HEK293T (cell line): ENCODE data around the gene KCNQ5.

Source experiments
- CTCF ChIA-PET: fragments of 350-600 bp; formaldehyde crosslinking; extraction: SDS; loops from one replicate; lab custom pipeline; 2021; ENCODE audit warnings: antibody characterized with exemption, inconsistent platforms; lab: Yijun Ruan, JAX
- POLR2A ChIA-PET: fragments of 350-600 bp; formaldehyde crosslinking; extraction: SDS; loops from one replicate; lab custom pipeline; 2020; ENCODE audit warnings: antibody characterized with exemption, inconsistent platforms; lab: Yijun Ruan, JAX
- DNase-seq: peaks from one replicate; pipeline ENCODE4 v3.0.0; 2012; ENCODE audit warnings: mixed read lengths; ENCODE audit errors: extremely low spot score
- ARNT ChIP-seq: fragments of 450-650 bp; IDR thresholded peaks from 2 replicates; pipeline ENCODE4 v1.6.1; 2017; ENCODE audit warnings: mild to moderate bottlenecking
- BHLHE40 ChIP-seq: fragments of 450-650 bp; IDR thresholded peaks from 2 replicates; pipeline ENCODE4 v1.6.1; 2016; ENCODE audit warnings: mild to moderate bottlenecking, moderate library complexity, borderline replicate concordance
- CTBP1 ChIP-seq: fragments of 450-650 bp; IDR thresholded peaks from 2 replicates; pipeline ENCODE4 v1.6.1; 2016; ENCODE audit warnings: borderline replicate concordance
- ELF4 ChIP-seq: fragments of 450-650 bp; IDR thresholded peaks from 2 replicates; pipeline ENCODE4 v1.6.1; 2017; ENCODE audit warnings: antibody characterized with exemption
- FOXA1 ChIP-seq: fragments of 450-650 bp; IDR thresholded peaks from 2 replicates; pipeline ENCODE4 v1.6.1; 2016; ENCODE audit warnings: mild to moderate bottlenecking
- FOXK2 ChIP-seq: fragments of 450-650 bp; IDR thresholded peaks from 2 replicates; pipeline ENCODE4 v1.6.1; 2016; ENCODE audit warnings: mild to moderate bottlenecking
- FOXM1 ChIP-seq: fragments of 450-650 bp; IDR thresholded peaks from 2 replicates; pipeline ENCODE4 v1.6.1; 2017; ENCODE audit warnings: mild to moderate bottlenecking, borderline replicate concordance
- HDGF ChIP-seq: fragments of 450-650 bp; IDR thresholded peaks from 2 replicates; pipeline ENCODE4 v1.6.1; 2017; ENCODE audit warnings: antibody characterized with exemption, borderline replicate concordance
- L3MBTL2 ChIP-seq: fragments of 450-650 bp; conservative IDR thresholded peaks from 2 replicates; pipeline ENCODE4 v1.6.1; 2016; ENCODE audit warnings: mild to moderate bottlenecking
- LEF1 ChIP-seq: fragments of 450-650 bp; IDR thresholded peaks from 2 replicates; pipeline ENCODE4 v1.6.1; 2017; ENCODE audit warnings: mild to moderate bottlenecking, borderline replicate concordance
- NFRKB ChIP-seq: fragments of 450-650 bp; IDR thresholded peaks from 2 replicates; pipeline ENCODE4 v1.6.1; 2016; ENCODE audit warnings: mild to moderate bottlenecking, moderate library complexity
- PKNOX1 ChIP-seq: fragments of 450-650 bp; IDR thresholded peaks from 2 replicates; pipeline ENCODE4 v1.6.1; 2016
- SP1 ChIP-seq: fragments of 450-650 bp; IDR thresholded peaks from 2 replicates; pipeline ENCODE4 v1.6.1; 2017
- SUZ12 ChIP-seq: fragments of 450-650 bp; IDR thresholded peaks from 2 replicates; pipeline ENCODE4 v1.6.1; 2016; ENCODE audit warnings: mild to moderate bottlenecking
- TARDBP ChIP-seq: fragments of 450-650 bp; IDR thresholded peaks from 2 replicates; pipeline ENCODE4 v1.6.1; 2016
- ZNF384 ChIP-seq: fragments of 450-650 bp; IDR thresholded peaks from 2 replicates; pipeline ENCODE4 v1.6.1; 2016

KCNQ5 gene

DNA sequence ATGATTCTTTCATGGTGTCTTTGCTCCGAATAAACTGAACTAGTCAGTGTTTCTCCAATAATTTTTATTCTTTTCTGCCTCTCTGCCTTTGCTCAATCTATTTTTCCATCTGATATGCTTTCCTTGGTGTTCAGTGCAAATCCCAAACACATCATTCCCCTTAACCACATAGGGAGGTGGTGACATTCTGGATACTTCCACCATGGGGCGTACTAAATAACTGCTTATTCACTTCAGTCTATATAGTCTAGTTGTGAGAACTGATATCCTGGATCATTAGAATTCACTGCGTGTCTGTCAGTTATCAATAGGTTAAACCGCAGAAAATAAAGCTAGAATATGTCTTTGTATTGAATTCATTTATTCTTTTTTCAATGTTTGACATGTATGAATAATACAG, 83.1 kb downstream of the KCNQ5 start:
- DNase-seq = no peak
- no peak for TF ChIP-seq FOXA1
- no peak for TF ChIP-seq L3MBTL2
- TF ChIP-seq HDGF = no peak
- TF ChIP-seq SP1 = no peak
- no peak for TF ChIP-seq TARDBP
- no peak for TF ChIP-seq SUZ12
- TF ChIP-seq FOXM1 = no peak
- TF ChIP-seq ZNF384 = no peak
- TF ChIP-seq ELF4 = no peak
- TF ChIP-seq LEF1 = no peak
- TF ChIP-seq CTBP1 = no peak
- TF ChIP-seq FOXK2 = no peak
- TF ChIP-seq BHLHE40 = no peak
- TF ChIP-seq NFRKB = no peak
- TF ChIP-seq ARNT = no peak
- CTCF ChIA-PET = interaction anchor here (0.6 kb wide), 1 partner anchor 12 kb away, joined by 3 read pairs; no protein-coding TSS in a partner anchor
- POLR2A ChIA-PET = no interaction called here

GRCh38 chr6:72709431-72709830, 87.6 kb downstream of the KCNQ5 start:
- no peak for DNase-seq
- ChIA-PET CTCF (no interaction called here), POLR2A (no interaction called here)
- TF ChIP-seq FOXM1 = no peak
- TF ChIP-seq FOXA1 = no peak
- TF ChIP-seq BHLHE40 = no peak
- TF ChIP-seq ZNF384 = no peak
- no peak for TF ChIP-seq ELF4
- no peak for TF ChIP-seq ARNT
- TF ChIP-seq FOXK2 = no peak

DNA sequence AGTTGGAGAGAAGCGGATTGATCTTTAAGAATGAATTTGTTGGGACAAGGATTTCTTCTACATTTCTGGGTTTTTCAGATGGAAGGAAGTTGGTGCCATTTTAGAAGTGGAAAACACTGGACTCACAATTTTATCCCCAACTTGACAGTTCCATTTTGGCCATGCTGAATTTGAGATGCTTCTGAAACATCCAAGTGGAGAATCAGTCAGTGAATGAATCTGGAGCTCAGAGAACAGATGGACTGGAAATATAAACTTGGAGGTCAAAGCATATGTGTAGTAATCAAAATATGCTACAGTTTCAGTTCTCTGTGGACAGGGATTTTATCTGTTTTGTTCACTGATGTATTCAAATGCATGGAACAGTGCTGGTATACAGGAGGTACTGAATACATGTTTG, 89.9 kb downstream of the KCNQ5 start:
- TF ChIP-seq LEF1 (no peak), PKNOX1 (no peak), CTBP1 (no peak), FOXA1 (no peak), ARNT (no peak), BHLHE40 (no peak), FOXK2 (no peak), TARDBP (no peak), FOXM1 (no peak), ZNF384 (no peak), SP1 (no peak), HDGF (no peak), L3MBTL2 (no peak), SUZ12 (no peak), ELF4 (no peak), NFRKB (no peak)
- POLR2A ChIA-PET = no interaction called here
- no peak for DNase-seq
- CTCF ChIA-PET = no interaction called here

GRCh38 chr6:72712910-72713309, 91.0 kb downstream of the KCNQ5 start:
- ChIA-PET CTCF (no interaction called here), POLR2A (no interaction called here)
- no peak for TF ChIP-seq SP1
- TF ChIP-seq NFRKB = no peak
- no peak for TF ChIP-seq ELF4
- TF ChIP-seq PKNOX1 = no peak
- no peak for TF ChIP-seq ARNT
- TF ChIP-seq LEF1 = no peak
- no peak for TF ChIP-seq TARDBP
- no peak for TF ChIP-seq FOXA1
- TF ChIP-seq SUZ12 = no peak
- TF ChIP-seq ZNF384 = no peak
- TF ChIP-seq L3MBTL2 = no peak
- no peak for TF ChIP-seq FOXM1
- no peak for TF ChIP-seq FOXK2
- TF ChIP-seq CTBP1 = no peak
- TF ChIP-seq BHLHE40 = no peak
- TF ChIP-seq HDGF = no peak
- DNase-seq = no peak

GRCh38 chr6:72715119-72715518, 93.3 kb downstream of the KCNQ5 start:
- no peak for DNase-seq
- ChIA-PET POLR2A (no interaction called here), CTCF (no interaction called here)
- TF ChIP-seq SUZ12 = no peak
- TF ChIP-seq FOXK2 = no peak
- no peak for TF ChIP-seq PKNOX1
- TF ChIP-seq SP1 = no peak
- no peak for TF ChIP-seq L3MBTL2
- no peak for TF ChIP-seq TARDBP

- ChIA-PET CTCF (interaction anchor here (0.6 kb wide), 1 partner anchor 12 kb away, joined by 3 read pairs; no protein-coding TSS in a partner anchor), POLR2A (no interaction called here)
- no peak for TF ChIP-seq TARDBP
- TF ChIP-seq SUZ12 = no peak
- no peak for TF ChIP-seq FOXK2
- TF ChIP-seq L3MBTL2 = no peak
- no peak for TF ChIP-seq HDGF
- TF ChIP-seq ELF4 = no peak
- no peak for TF ChIP-seq ARNT
- no peak for TF ChIP-seq FOXM1
- TF ChIP-seq NFRKB = no peak
- no peak for DNase-seq
Measured at GRCh38 chr6:72716916-72717315, 95.1 kb downstream of the KCNQ5 start.
